ENCODE results near the gene FOLR3.
A peak's percentile ranks its signal among the peaks of the same experiment; 100 is the strongest.
"Not testable (repeated sequence)": the region's sequence is repeated elsewhere in the genome, so short reads cannot be mapped to it uniquely, and the experiment has no call there.

The FOLR3 gene

GRCh38 chr11:72135473-72135872 lies at the start of gene FOLR3:
Gene FOLR3, plus strand, starts transcription at chr11:72135725. Its CDS starts 228 bp downstream, at chr11:72135953.
- H2AFZ ChIP-seq (ENCODE audit: low read length, unreplicated experiment); H3K79me2 ChIP-seq (ENCODE audit: control insufficient read depth, insufficient read depth, low read length, unreplicated experiment); H3K27ac ChIP-seq (ENCODE audit: low read depth, low read length); H3K4me3 ChIP-seq (ENCODE audit: low read depth, low read length); H3K4me1 ChIP-seq (ENCODE audit: control insufficient read depth, insufficient read depth, low read length, unreplicated experiment); H3K36me3 ChIP-seq (ENCODE audit: insufficient read depth, low read length): not testable (repeated sequence)
- H3K27me3 ChIP-seq (ENCODE audit: insufficient read depth, low read length): peaks cover 12% of the 10 kb centered on the region; the same call in 1 of the 2 replicates

- Histone ChIP-seq H3K4me1 (ENCODE audit: control insufficient read depth, insufficient read depth, low read length, unreplicated experiment) (no peaks in the 10 kb centered on the region), H3K36me3 (ENCODE audit: insufficient read depth, low read length) (0 out of 2 replicates have a peak, but pooled peaks cover 7% of the 10 kb centered on the region), H3K27me3 (ENCODE audit: insufficient read depth, low read length) (no peaks in the 10 kb centered on the region), H3K4me3 (ENCODE audit: low read depth, low read length) (no peak overlapping the region), H2AFZ (ENCODE audit: low read length, unreplicated experiment) (no peak overlapping the region), H3K27ac (ENCODE audit: low read depth, low read length) (no peak overlapping the region), H3K79me2 (ENCODE audit: control insufficient read depth, insufficient read depth, low read length, unreplicated experiment) (no peaks in the 10 kb centered on the region)
These were observed 47.3 kb upstream of the FOLR3 start for GRCh38 chr11:72088076-72088808.

GRCh38 chr11:72091292-72091691 lies 44.2 kb upstream of the FOLR3 start:
- Histone ChIP-seq H3K36me3 (ENCODE audit: insufficient read depth, low read length) (peaks cover 8% of the 10 kb centered on the region; the same call in 1 of the 2 replicates), H3K79me2 (ENCODE audit: control insufficient read depth, insufficient read depth, low read length, unreplicated experiment) (no peaks in the 10 kb centered on the region), H3K27ac (ENCODE audit: low read depth, low read length) (no peak overlapping the region), H3K4me3 (ENCODE audit: low read depth, low read length) (no peak overlapping the region), H2AFZ (ENCODE audit: low read length, unreplicated experiment) (no peak overlapping the region), H3K4me1 (ENCODE audit: control insufficient read depth, insufficient read depth, low read length, unreplicated experiment) (no peaks in the 10 kb centered on the region), H3K27me3 (ENCODE audit: insufficient read depth, low read length) (no peaks in the 10 kb centered on the region)

GRCh38 chr11:72098741-72099140 lies 36.8 kb upstream of the FOLR3 start:
- Histone ChIP-seq H3K27ac (ENCODE audit: low read depth, low read length) (no peak overlapping the region), H2AFZ (ENCODE audit: low read length, unreplicated experiment) (no peak overlapping the region), H3K36me3 (ENCODE audit: insufficient read depth, low read length) (peaks cover 20% of the 10 kb centered on the region; the same call in 1 of the 2 replicates), H3K79me2 (ENCODE audit: control insufficient read depth, insufficient read depth, low read length, unreplicated experiment) (peaks cover 42% of the 10 kb centered on the region), H3K27me3 (ENCODE audit: insufficient read depth, low read length) (no peaks in the 10 kb centered on the region), H3K4me1 (ENCODE audit: control insufficient read depth, insufficient read depth, low read length, unreplicated experiment) (peaks cover 27% of the 10 kb centered on the region), H3K4me3 (ENCODE audit: low read depth, low read length) (no peak overlapping the region)

GRCh38 chr11:72100009-72100408 lies 35.5 kb upstream of the FOLR3 start:
- Histone ChIP-seq H3K4me1 (ENCODE audit: control insufficient read depth, insufficient read depth, low read length, unreplicated experiment) (peaks cover 27% of the 10 kb centered on the region), H2AFZ (ENCODE audit: low read length, unreplicated experiment) (no peak overlapping the region), H3K27ac (ENCODE audit: low read depth, low read length) (no peak overlapping the region), H3K36me3 (ENCODE audit: insufficient read depth, low read length) (peaks cover 16% of the 10 kb centered on the region; the same call in 1 of the 2 replicates), H3K27me3 (ENCODE audit: insufficient read depth, low read length) (no peaks in the 10 kb centered on the region), H3K4me3 (ENCODE audit: low read depth, low read length) (no peak overlapping the region), H3K79me2 (ENCODE audit: control insufficient read depth, insufficient read depth, low read length, unreplicated experiment) (peaks cover 42% of the 10 kb centered on the region)

- H3K4me3 ChIP-seq (ENCODE audit: low read depth, low read length): no peak overlapping the region; the same call in 1 of the 2 replicates
- H3K4me1 ChIP-seq (ENCODE audit: control insufficient read depth, insufficient read depth, low read length, unreplicated experiment): peaks cover 27% of the 10 kb centered on the region
- no peaks in the 10 kb centered on the region for H3K27me3 ChIP-seq (ENCODE audit: insufficient read depth, low read length)
- H2AFZ ChIP-seq (ENCODE audit: low read length, unreplicated experiment): no peak overlapping the region
- H3K27ac ChIP-seq (ENCODE audit: low read depth, low read length): no peak overlapping the region
- peaks cover 42% of the 10 kb centered on the region for H3K79me2 ChIP-seq (ENCODE audit: control insufficient read depth, insufficient read depth, low read length, unreplicated experiment)
- peaks cover 16% of the 10 kb centered on the region; the same call in 1 of the 2 replicates for H3K36me3 ChIP-seq (ENCODE audit: insufficient read depth, low read length)
These were observed 35.1 kb upstream of the FOLR3 start for GRCh38 chr11:72100462-72100861.

GRCh38 chr11:72102162-72102561 lies 33.4 kb upstream of the FOLR3 start:
- H3K4me1 ChIP-seq (ENCODE audit: control insufficient read depth, insufficient read depth, low read length, unreplicated experiment): peaks cover 27% of the 10 kb centered on the region

GRCh38 chr11:72102631-72102945 lies 32.9 kb upstream of the FOLR3 start:
- no peaks in the 10 kb centered on the region for H3K27me3 ChIP-seq (ENCODE audit: insufficient read depth, low read length)
- peaks cover 39% of the 10 kb centered on the region for H3K79me2 ChIP-seq (ENCODE audit: control insufficient read depth, insufficient read depth, low read length, unreplicated experiment)
- H3K27ac ChIP-seq (ENCODE audit: low read depth, low read length): peak overlapping the region; percentile 78
- H3K4me3 ChIP-seq (ENCODE audit: low read depth, low read length): peak overlapping the region; percentile 92
- H3K4me1 ChIP-seq (ENCODE audit: control insufficient read depth, insufficient read depth, low read length, unreplicated experiment): peaks cover 27% of the 10 kb centered on the region
- peak overlapping the region; percentile 34 for H2AFZ ChIP-seq (ENCODE audit: low read length, unreplicated experiment)
- peaks cover 5% of the 10 kb centered on the region; the same call in 1 of the 2 replicates for H3K36me3 ChIP-seq (ENCODE audit: insufficient read depth, low read length)

More at GRCh38 chr11:72102162-72102561, 33.4 kb upstream of the FOLR3 start:
- no peaks in the 10 kb centered on the region for H3K27me3 ChIP-seq (ENCODE audit: insufficient read depth, low read length)
- peak overlapping the region; percentile 92 for H3K4me3 ChIP-seq (ENCODE audit: low read depth, low read length)
- peaks cover 8% of the 10 kb centered on the region; the same call in 1 of the 2 replicates for H3K36me3 ChIP-seq (ENCODE audit: insufficient read depth, low read length)
- no peak overlapping the region for H2AFZ ChIP-seq (ENCODE audit: low read length, unreplicated experiment)
- H3K27ac ChIP-seq (ENCODE audit: low read depth, low read length): peak overlapping the region; percentile 78
- H3K79me2 ChIP-seq (ENCODE audit: control insufficient read depth, insufficient read depth, low read length, unreplicated experiment): peaks cover 41% of the 10 kb centered on the region

GRCh38 chr11:72102946-72103753 lies 32.4 kb upstream of the FOLR3 start, which contains the start of gene LAMTOR1:
Gene LAMTOR1, minus strand, starts transcription at chr11:72103297. Its CDS starts 73 bp downstream, at chr11:72103224.
- Histone ChIP-seq H3K36me3 (ENCODE audit: insufficient read depth, low read length) (peaks cover 3% of the 10 kb centered on the region; the same call in 1 of the 2 replicates), H3K79me2 (ENCODE audit: control insufficient read depth, insufficient read depth, low read length, unreplicated experiment) (peaks cover 39% of the 10 kb centered on the region), H3K27me3 (ENCODE audit: insufficient read depth, low read length) (no peaks in the 10 kb centered on the region), H2AFZ (ENCODE audit: low read length, unreplicated experiment) (peak within 1 kb of the TSS; percentile 87), H3K4me3 (ENCODE audit: low read depth, low read length) (peak within 1 kb of the TSS; percentile 92), H3K4me1 (ENCODE audit: control insufficient read depth, insufficient read depth, low read length, unreplicated experiment) (peaks cover 27% of the 10 kb centered on the region), H3K27ac (ENCODE audit: low read depth, low read length) (peak within 1 kb of the TSS; percentile 78)

GRCh38 chr11:72103754-72104167 lies 31.8 kb upstream of the FOLR3 start:
- Histone ChIP-seq H3K4me3 (ENCODE audit: low read depth, low read length) (peak overlapping the region; percentile 92), H3K27ac (ENCODE audit: low read depth, low read length) (peak overlapping the region; percentile 74), H3K79me2 (ENCODE audit: control insufficient read depth, insufficient read depth, low read length, unreplicated experiment) (peaks cover 39% of the 10 kb centered on the region), H3K27me3 (ENCODE audit: insufficient read depth, low read length) (no peaks in the 10 kb centered on the region), H2AFZ (ENCODE audit: low read length, unreplicated experiment) (peak overlapping the region; percentile 87), H3K4me1 (ENCODE audit: control insufficient read depth, insufficient read depth, low read length, unreplicated experiment) (peaks cover 27% of the 10 kb centered on the region), H3K36me3 (ENCODE audit: insufficient read depth, low read length) (no peaks in the 10 kb centered on the region; the same call in 1 of the 2 replicates)
